Gastrocnemius medialis (tissue), 4 donors: ENCODE measurements around the gene POTEH.
"Not testable (repeated sequence)": the region's sequence is repeated elsewhere in the genome, so short reads cannot be mapped to it uniquely, and the experiment has no call there.

Experiments
- CTCF ChIP-seq, 5 experiments: fragments of 450-650 bp in 3 of 5; fragments of 200-600 bp in 2 of 5; sonication (generic) in 2 of 5; IDR thresholded peaks in 4 of 5; conservative IDR thresholded peaks in 1 of 5; 1 replicate in 4 of 5; 2 replicates in 1 of 5; pipeline ENCODE4 v1.5.1; 2016 to 2019; ENCODE audit warnings: antibody characterized with exemption in 5 of 5, mild to moderate bottlenecking in 3 of 5, moderate library complexity in 3 of 5
- POLR2A ChIP-seq, 2 donors: fragments of 450-650 bp; IDR thresholded peaks; one replicate each; pipeline ENCODE4 v1.6.1; 2017; ENCODE audit warnings: antibody characterized with exemption in 2 of 2, mild to moderate bottlenecking in 2 of 2, moderate library complexity in 2 of 2

- not testable (repeated sequence) for TF ChIP-seq CTCF (IDR thresholded peaks at IDR 0.05 in 4 of 5, conservative IDR thresholded peaks at IDR 0.05 in 1 of 5); POLR2A (IDR thresholded peaks at IDR 0.05)
Measured at GRCh38 chr22:15731023-15731422, 41.2 kb downstream of the POTEH start.
